RPMI7951 (cell line): ENCODE data around the gene LOC101059915. TPM values are rescaled to one million over a fixed set of nuclear protein-coding genes. Genes with fewer than 3 reads are reported as not detected.
"Not testable (repeated sequence)": the region's sequence is repeated elsewhere in the genome, so short reads cannot be mapped to it uniquely, and the experiment has no call there.

Experiments
- DNase-seq: peaks from one replicate; pipeline ENCODE4 v3.0.0-alpha.2; 2012; ENCODE audit warnings: low read depth
- total RNA-seq: library from RNA; depleted of rRNA; stranded (reverse); fragments of >200 nt; shearing (Covaris generic); gene quantifications from 2 replicates; pipeline ENCODE4 v1.2.3, GENCODE V29; 2014; rRNA removed

The LOC101059915 gene

GRCh38 chrX:71675636-71676035, 8.3 kb downstream of the LOC101059915 start:
- DNase-seq = not testable (repeated sequence)

- not testable (repeated sequence) for DNase-seq
Observed at GRCh38 chrX:71676068-71676795, 8.9 kb downstream of the LOC101059915 start.

DNA sequence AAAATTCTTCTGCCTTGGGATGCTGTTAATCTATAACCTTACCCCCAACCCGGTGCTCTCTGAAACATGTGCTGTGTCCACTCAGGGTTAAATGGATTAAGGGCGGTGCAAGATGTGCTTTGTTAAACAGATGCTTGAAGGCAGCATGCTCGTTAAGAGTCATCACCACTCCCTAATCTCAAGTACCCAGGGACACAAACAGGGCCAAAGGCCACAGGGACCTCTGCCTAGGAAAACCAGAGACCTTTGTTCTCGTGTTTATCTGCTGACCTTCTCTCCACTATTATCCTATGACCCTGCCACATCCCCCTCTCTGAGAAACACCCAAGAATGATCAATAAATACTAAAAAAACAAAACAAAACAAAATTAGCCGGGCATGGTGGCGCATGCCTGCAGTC, 9.8 kb downstream of the LOC101059915 start:
- not testable (repeated sequence) for DNase-seq

DNA sequence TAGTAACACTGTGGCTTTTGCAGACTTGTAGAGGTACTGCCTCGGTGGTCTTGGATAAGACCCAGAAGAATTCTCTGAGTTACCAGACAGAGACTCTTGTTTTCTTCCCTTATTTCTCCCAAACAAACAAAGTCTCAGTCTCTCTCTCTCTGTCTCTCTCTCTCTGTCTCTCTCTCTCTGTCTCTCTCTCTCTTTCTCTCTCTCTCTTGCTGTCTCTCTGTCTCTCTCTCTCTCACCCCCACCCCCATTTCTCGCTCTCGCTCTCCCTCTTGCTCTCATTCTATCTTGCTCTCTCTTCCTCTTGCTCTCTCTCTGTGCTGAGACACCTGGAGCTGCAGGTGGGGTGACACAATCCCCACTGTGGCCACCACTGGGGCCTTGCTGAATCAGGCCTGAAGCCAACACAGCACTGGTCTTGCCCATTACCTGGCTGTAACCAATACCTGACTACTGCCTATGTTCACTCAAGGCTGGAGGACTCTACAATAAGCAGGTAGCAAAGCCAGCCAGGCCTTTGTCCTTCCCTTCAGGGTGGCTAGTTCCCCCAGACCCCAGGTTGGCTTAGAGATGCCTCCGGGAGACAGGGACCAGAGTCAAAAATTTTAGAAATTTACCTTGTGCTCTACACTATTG, 12.3 kb downstream of the LOC101059915 start:
- DNase-seq = no peak

- not testable (repeated sequence) for DNase-seq
Observed at GRCh38 chrX:71696641-71697465, 29.5 kb downstream of the LOC101059915 start.

GRCh38 chrX:71697466-71698298, 30.3 kb downstream of the LOC101059915 start:
- DNase-seq = not testable (repeated sequence)

GRCh38 chrX:71698299-71699022, 31.1 kb downstream of the LOC101059915 start:
- not testable (repeated sequence) for DNase-seq

- DNase-seq = not testable (repeated sequence)
Observed at GRCh38 chrX:71699023-71699344, 31.6 kb downstream of the LOC101059915 start.

DNA sequence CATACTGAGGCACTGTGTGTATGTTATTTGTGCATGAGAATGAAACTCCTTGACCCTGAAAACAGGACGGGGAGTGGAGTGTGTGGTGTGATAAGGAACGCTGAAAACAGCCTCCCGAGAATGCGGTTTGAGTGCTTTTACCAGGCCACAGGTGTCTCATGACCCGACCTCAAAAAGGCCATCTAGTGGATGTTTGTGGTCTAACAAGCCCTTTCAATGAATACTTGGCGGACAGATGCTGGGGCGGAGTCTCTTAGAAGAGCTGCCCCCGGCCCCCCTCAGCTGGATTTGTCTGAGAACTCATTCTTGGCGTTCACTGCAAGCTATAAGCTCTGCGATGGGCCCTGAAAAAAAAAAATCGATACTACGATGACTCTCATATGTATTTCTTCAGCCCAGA, 35.5 kb downstream of the LOC101059915 start:
- DNase-seq = not testable (repeated sequence)

GRCh38 chrX:71714064-71714463, 46.7 kb downstream of the LOC101059915 start:
- not testable (repeated sequence) for DNase-seq

GRCh38 chrX:71715551-71715950, 48.2 kb downstream of the LOC101059915 start:
- not testable (repeated sequence) for DNase-seq

DNA sequence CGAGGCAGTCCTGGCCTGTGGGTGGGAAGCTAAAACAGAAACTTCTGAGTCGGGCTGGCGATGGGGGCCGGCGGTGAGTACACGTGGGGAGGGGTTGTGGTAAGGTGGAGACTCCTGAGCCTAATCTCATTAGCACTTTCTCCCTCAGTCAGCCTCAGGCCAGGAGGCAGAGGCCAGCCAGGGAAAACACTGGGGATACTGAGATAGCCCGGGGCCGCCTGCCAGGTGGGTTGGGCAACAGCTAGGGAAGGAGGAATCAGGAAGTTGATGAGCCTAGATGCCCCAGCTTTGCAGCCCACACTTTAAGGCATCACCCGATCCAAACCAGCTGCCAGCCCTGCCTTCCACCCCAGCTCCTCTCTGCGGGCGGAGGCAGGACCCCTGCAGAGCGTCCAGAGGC, 49.0 kb downstream of the LOC101059915 start:
- not testable (repeated sequence) for DNase-seq

DNA sequence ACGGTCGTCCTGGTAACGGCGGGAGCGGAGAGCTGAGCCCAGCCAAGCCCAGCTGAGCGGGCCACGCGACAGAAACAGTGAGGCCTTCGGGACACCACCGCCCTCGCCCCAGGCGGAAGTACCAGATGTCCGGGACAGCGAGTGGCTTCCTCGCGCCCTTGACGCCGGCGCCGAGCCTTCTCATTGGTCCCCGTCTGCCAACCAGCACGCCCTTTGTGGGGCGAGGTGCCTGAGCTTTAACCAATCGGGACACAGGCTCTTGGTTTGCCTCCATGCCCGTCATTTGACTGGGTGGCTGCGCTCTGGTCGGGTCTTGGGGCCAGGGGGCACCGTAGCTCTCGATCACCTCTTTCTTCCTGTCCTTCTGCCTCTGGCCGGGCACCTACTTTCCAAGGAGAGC, 50.8 kb downstream of the LOC101059915 start, which contains the start of gene CXorf49:
Gene CXorf49 (minus strand): TSS at position 101 of the 400 bp plus-strand sequence. CDS start 134 bp downstream, outside the sequence.
- not testable (repeated sequence) for DNase-seq

GRCh38 chrX:71719195-71719594, 51.8 kb downstream of the LOC101059915 start:
- DNase-seq = not testable (repeated sequence)

DNA sequence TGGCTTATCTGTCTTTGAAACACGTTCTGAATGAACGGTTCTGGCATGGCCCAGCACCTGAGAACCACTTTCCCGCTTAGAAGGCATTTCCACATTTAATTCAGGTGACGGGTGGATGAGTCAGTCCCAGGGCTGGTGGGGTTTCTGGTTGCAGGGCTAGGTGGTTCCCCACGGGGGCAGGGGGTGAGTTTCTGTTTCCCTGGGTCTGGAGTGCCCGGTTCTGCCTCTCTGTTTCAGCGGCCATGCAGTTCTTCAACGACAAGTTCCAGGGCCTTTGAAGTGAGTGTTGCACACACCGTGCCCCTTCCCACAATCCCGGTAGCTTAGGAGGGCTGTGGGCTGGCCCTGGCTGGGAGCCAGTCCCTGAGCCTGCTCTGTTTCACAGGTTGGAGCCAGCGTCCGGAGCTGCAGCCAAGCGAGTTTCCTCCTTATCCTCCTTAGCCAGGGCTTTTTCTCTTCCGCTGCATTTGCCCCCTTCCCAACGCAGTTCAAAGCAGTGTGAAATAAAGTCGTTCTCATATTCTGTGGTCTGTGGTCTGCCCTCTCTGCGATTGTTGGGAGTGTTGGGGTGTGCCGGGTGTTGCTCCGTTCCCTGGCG, 53.0 kb downstream of the LOC101059915 start:
- DNase-seq = not testable (repeated sequence)

Other genes starting within 250 kb of the LOC101059915 start
- 64.9 and 92.4 TPM in 2 replicates for gene OGT, start 134.4 kb upstream of the LOC101059915 start, total RNA-seq
- gene GCNA, start 89.1 kb upstream of the LOC101059915 start, total RNA-seq = 2.4 and 4.2 TPM in 2 replicates
- gene CXCR3, start 49.0 kb upstream of the LOC101059915 start, total RNA-seq = not detected in 2 replicates
- not detected in 2 replicates for gene CXorf49, start 50.7 kb downstream of the LOC101059915 start, total RNA-seq
- gene CXorf49B, start 95.8 kb downstream of the LOC101059915 start, total RNA-seq = not detected in 2 replicates
- 0.36 and 0.59 TPM in 2 replicates for gene NHSL2, start 243.3 kb downstream of the LOC101059915 start, total RNA-seq